HL-60 (cell line): ENCODE results near the gene POU5F1.
A peak's percentile ranks its signal among the peaks of the same experiment; 100 is the strongest.
"Not testable (repeated sequence)": the region's sequence is repeated elsewhere in the genome, so short reads cannot be mapped to it uniquely, and the experiment has no call there.

Experiments
- DNase-seq, 2 experiments: peaks; one replicate each; pipeline ENCODE4 v3.0.0-alpha.2; 2010 to 2020; ENCODE audit warnings: low read depth in 1 of 2, low spot score in 1 of 2
- H3K27ac ChIP-seq: fragments of 250-450 bp; sonication (Bioruptor Pico); replicated peaks from 2 replicates; pipeline ENCODE4 v1.5.1; 2020; ENCODE audit warnings: mild to moderate bottlenecking, moderate library complexity
- H3K27me3 ChIP-seq: fragments of 250-450 bp; sonication (Bioruptor Pico); 2 replicates; pipeline ENCODE4 v1.5.1; 2021; ENCODE audit warnings: mild to moderate bottlenecking, moderate library complexity; ENCODE audit not compliant: insufficient read depth, poor library complexity, severe bottlenecking
- H3K4me3 ChIP-seq: replicated peaks from 2 replicates; pipeline ENCODE4 v1.5.1; 2011; ENCODE audit warnings: mild to moderate bottlenecking, control low read depth, low read length; ENCODE audit not compliant: insufficient read depth
- CTCF ChIP-seq: IDR thresholded peaks from one replicate; pipeline ENCODE4 v1.5.1; 2011; ENCODE audit warnings: low read length, control low read depth, inconsistent platforms; ENCODE audit not compliant: insufficient read depth
- GABPA ChIP-seq: IDR thresholded peaks from 2 replicates; pipeline ENCODE4 v1.6.1; 2012; ENCODE audit warnings: low read depth
- POLR2AphosphoS5 ChIP-seq: IDR thresholded peaks from 2 replicates; pipeline ENCODE4 v1.6.1; 2012; ENCODE audit warnings: low read depth
- REST ChIP-seq: IDR thresholded peaks from 2 replicates; pipeline ENCODE4 v1.6.1; 2012; ENCODE audit warnings: low read depth; ENCODE audit not compliant: insufficient replicate concordance
- SPI1 ChIP-seq: IDR thresholded peaks from 2 replicates; pipeline ENCODE4 v1.6.1; 2012; ENCODE audit warnings: low read depth, mild to moderate bottlenecking, borderline replicate concordance
- long read RNA-seq: library from polyadenylated mRNA; unstranded; transcript quantifications from one replicate; pipeline ENCODE4 v2.0.0, GENCODE V29; 2020

The POU5F1 gene
- long read RNA-seq = 0 reads

GRCh38 chr6:31170600-31170881 is at the start of gene POU5F1:
Gene POU5F1, minus strand, starts transcription at chr6:31170682. Its CDS starts 62 bp downstream, at chr6:31170620.
- no peak for TF ChIP-seq SPI1
- TF ChIP-seq POLR2AphosphoS5 = no peak
- no peak for TF ChIP-seq REST
- TF ChIP-seq GABPA = no peak
- no peak for TF ChIP-seq CTCF
- Histone ChIP-seq H3K27me3 (no peaks in the 10 kb centered on the region), H3K27ac (no peak within 1 kb of the TSS), H3K4me3 (no peak within 1 kb of the TSS)
- no peak for DNase-seq

- peak; percentile 69 to 86 for DNase-seq
- Histone ChIP-seq H3K27me3 (no peaks in the 10 kb centered on the region), H3K4me3 (no peak overlapping the region), H3K27ac (peak overlapping the region; percentile 97)
- TF ChIP-seq POLR2AphosphoS5 (peak; percentile 87), CTCF (no peak), GABPA (no peak; the same call in 1 of the 2 replicates), REST (peak; percentile 38), SPI1 (peak; percentile 56; the same call in 1 of the 2 replicates)
Measured at GRCh38 chr6:31216208-31216898, 45.9 kb upstream of the POU5F1 start.

- not testable (repeated sequence) for H3K27me3 ChIP-seq, H3K4me3 ChIP-seq
- DNase-seq = peak; percentile 42 to 84
- peak overlapping the region; percentile 97 for H3K27ac ChIP-seq
- peak; percentile 36; the same call in 1 of the 2 replicates for TF ChIP-seq SPI1
Measured at GRCh38 chr6:31215216-31215615, 44.7 kb upstream of the POU5F1 start.

DNA sequence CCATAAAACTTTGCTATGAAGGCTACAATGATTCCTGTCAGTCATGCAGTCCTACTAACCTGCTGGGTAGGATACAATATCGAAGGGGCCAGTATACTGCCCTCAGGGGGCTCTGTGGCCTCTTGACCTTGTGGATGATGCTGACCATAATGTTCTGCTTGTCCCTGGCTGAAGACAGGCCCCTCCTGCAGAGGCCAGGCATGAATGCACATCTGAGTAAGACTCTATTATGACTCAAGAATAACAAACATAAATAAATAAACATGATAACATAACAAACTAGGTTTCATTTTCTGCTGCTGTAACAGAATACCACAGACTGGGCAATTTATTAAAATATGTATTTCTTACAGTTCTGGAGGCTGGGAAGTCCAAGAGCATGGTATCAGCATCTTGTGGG is 44.0 kb upstream of the POU5F1 start:
- H3K4me3 ChIP-seq = no peak overlapping the region
- H3K27me3 ChIP-seq = no peaks in the 10 kb centered on the region
- TF ChIP-seq CTCF = no peak
- TF ChIP-seq POLR2AphosphoS5 = no peak
- DNase-seq = no peak
- peak overlapping the region; percentile 97 for H3K27ac ChIP-seq
